ENCODE measurements around the gene LRFN5. TPM values are rescaled to one million over a fixed set of nuclear protein-coding genes. Genes with fewer than 3 reads are reported as not detected.
"Not testable (repeated sequence)": the region's sequence is repeated elsewhere in the genome, so short reads cannot be mapped to it uniquely, and the experiment has no call there.

The LRFN5 gene
- total and polyA plus RNA-seq, 2 donors (not counting 1 experiment from before 2014, with no cell fraction given) = 0.14 to 3.6 TPM

DNA sequence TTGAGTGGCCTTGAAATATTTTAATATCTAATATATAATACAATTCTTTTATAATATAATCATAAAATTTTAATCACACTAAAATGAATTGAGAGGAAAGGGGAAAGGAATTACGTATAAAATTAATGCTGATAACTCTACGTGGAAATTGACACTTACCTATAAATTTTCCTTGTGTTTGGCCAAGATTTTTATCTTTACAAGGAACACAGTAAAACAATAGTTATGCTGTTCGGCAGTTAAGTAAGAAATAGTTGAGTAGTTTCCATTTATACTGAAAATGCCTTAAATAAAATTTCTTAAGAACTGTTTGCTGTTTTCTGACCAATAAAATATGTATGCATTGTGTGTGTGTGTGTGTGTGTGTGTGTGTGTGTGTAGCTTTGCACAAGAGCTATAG, 294.4 kb downstream of the LRFN5 start:
- Histone ChIP-seq H3K4me1 (ENCODE audit: control insufficient read depth, extremely low read depth, insufficient read depth, low read length) (no peaks in the 10 kb centered on the region), H3K27ac (ENCODE audit: insufficient read depth, low read length) (no peak overlapping the region), H4K20me1 (ENCODE audit: control insufficient read depth, extremely low read depth, insufficient read depth, low read length) (no peaks in the 10 kb centered on the region), H3K4me2 (ENCODE audit: extremely low read depth, insufficient read depth, low read length) (no peak overlapping the region), H3K36me3 (ENCODE audit: control insufficient read depth, insufficient read depth, low read length) (no peaks in the 10 kb centered on the region), H3K27me3 (ENCODE audit: control insufficient read depth, insufficient read depth, low read length) (no peaks in the 10 kb centered on the region), H3K9ac (ENCODE audit: insufficient read depth, low read length) (no peak overlapping the region), H3K79me2 (ENCODE audit: control insufficient read depth, insufficient read depth, low read length) (no peaks in the 10 kb centered on the region), H3K4me3 (replicated peaks in 1 of 4; ENCODE audit: control extremely low read depth in 1 of 4, insufficient read depth in 1 of 4, low read depth in 3 of 4, low read length in 4 of 4) (no peak overlapping the region), H2AFZ (ENCODE audit: low read length) (no peak overlapping the region), H3K9me3 (ENCODE audit: control insufficient read depth, insufficient read depth, low read depth, low read length) (no peaks in the 10 kb centered on the region)
- no peak for DNase-seq (ENCODE audit: low read depth in 2 of 2)
- TF ChIP-seq, protein P1, sequence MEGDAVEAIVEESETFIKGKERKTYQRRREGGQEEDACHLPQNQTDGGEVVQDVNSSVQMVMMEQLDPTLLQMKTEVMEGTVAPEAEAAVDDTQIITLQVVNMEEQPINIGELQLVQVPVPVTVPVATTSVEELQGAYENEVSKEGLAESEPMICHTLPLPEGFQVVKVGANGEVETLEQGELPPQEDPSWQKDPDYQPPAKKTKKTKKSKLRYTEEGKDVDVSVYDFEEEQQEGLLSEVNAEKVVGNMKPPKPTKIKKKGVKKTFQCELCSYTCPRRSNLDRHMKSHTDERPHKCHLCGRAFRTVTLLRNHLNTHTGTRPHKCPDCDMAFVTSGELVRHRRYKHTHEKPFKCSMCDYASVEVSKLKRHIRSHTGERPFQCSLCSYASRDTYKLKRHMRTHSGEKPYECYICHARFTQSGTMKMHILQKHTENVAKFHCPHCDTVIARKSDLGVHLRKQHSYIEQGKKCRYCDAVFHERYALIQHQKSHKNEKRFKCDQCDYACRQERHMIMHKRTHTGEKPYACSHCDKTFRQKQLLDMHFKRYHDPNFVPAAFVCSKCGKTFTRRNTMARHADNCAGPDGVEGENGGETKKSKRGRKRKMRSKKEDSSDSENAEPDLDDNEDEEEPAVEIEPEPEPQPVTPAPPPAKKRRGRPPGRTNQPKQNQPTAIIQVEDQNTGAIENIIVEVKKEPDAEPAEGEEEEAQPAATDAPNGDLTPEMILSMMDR (conservative IDR thresholded peaks at IDR 0.05 in 1 of 2, IDR thresholded peaks at IDR 0.05 in 1 of 2; ENCODE audit: low read depth in 1 of 2, low read length in 2 of 2) = no peak
- TF ChIP-seq EZH2 (IDR thresholded peaks at IDR 0.05; ENCODE audit: low read length, missing control alignments) = no peak

DNA sequence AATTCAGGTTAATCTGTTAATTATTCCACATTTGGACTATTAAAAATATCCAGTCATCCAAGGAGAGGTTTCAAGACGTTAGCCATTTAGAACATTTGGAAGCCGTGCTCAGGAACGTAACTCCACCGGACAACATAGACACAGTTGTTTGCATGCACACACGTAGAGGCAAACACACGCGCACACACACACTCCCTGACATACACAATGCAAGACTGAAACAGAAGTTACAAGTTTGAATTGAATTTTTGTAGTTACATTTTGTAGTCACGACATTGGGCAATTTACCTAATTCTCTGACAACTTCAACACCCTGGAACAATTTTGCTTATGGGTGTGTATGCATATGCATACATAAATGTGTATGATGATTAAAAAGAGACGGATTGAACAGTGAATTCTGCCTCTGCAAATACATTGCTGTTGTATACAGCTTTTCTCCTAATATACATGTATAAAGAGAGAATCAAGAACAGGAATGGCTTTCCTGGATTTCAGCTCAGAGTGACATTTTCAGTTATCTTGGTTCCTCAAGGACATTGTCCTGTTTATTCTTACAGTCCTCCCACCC, 298.8 kb downstream of the LRFN5 start:
- Histone ChIP-seq H3K9ac (ENCODE audit: insufficient read depth, low read length) (no peak overlapping the region), H2AFZ (ENCODE audit: low read length) (no peak overlapping the region), H3K4me3 (replicated peaks in 1 of 4; ENCODE audit: control extremely low read depth in 1 of 4, insufficient read depth in 1 of 4, low read depth in 3 of 4, low read length in 4 of 4) (no peak overlapping the region), H3K27ac (ENCODE audit: insufficient read depth, low read length) (no peak overlapping the region), H3K4me2 (ENCODE audit: extremely low read depth, insufficient read depth, low read length) (no peak overlapping the region), H3K27me3 (ENCODE audit: control insufficient read depth, insufficient read depth, low read length) (no peaks in the 10 kb centered on the region), H3K36me3 (ENCODE audit: control insufficient read depth, insufficient read depth, low read length) (no peaks in the 10 kb centered on the region), H4K20me1 (ENCODE audit: control insufficient read depth, extremely low read depth, insufficient read depth, low read length) (no peaks in the 10 kb centered on the region), H3K79me2 (ENCODE audit: control insufficient read depth, insufficient read depth, low read length) (no peaks in the 10 kb centered on the region), H3K9me3 (ENCODE audit: control insufficient read depth, insufficient read depth, low read depth, low read length) (no peaks in the 10 kb centered on the region), H3K4me1 (ENCODE audit: control insufficient read depth, extremely low read depth, insufficient read depth, low read length) (no peaks in the 10 kb centered on the region)
- no peak for DNase-seq (ENCODE audit: low read depth in 2 of 2)
- no peak for TF ChIP-seq EZH2 (IDR thresholded peaks at IDR 0.05; ENCODE audit: low read length, missing control alignments)
- TF ChIP-seq, protein P1 (conservative IDR thresholded peaks at IDR 0.05 in 1 of 2, IDR thresholded peaks at IDR 0.05 in 1 of 2; ENCODE audit: low read depth in 1 of 2, low read length in 2 of 2) = no peak

DNA sequence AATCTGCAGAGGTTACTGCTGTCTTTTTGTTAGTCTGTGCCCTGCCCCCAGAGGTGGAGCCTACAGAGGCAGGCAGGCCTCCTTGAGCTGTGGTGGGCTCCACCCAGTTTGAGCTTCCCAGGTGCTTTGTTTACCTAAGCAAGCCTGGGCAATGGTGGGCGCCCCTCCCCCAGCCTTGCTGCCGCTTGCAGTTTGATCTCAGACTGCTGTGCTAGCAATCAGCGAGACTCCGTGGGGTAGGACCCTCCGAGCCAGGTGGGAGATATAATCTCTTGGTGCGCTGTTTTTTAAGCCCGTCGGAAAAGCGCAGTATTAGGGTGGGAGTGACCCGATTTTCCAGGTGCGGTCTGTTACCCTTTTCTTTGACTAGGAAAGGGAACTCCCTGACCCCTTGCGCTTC, 304.5 kb downstream of the LRFN5 start:
- not testable (repeated sequence) for H3K27ac ChIP-seq (ENCODE audit: insufficient read depth, low read length); H4K20me1 ChIP-seq (ENCODE audit: control insufficient read depth, extremely low read depth, insufficient read depth, low read length); H3K79me2 ChIP-seq (ENCODE audit: control insufficient read depth, insufficient read depth, low read length); H3K4me1 ChIP-seq (ENCODE audit: control insufficient read depth, extremely low read depth, insufficient read depth, low read length); H3K9me3 ChIP-seq (ENCODE audit: control insufficient read depth, insufficient read depth, low read depth, low read length); H3K27me3 ChIP-seq (ENCODE audit: control insufficient read depth, insufficient read depth, low read length); H3K9ac ChIP-seq (ENCODE audit: insufficient read depth, low read length); H3K4me2 ChIP-seq (ENCODE audit: extremely low read depth, insufficient read depth, low read length); DNase-seq (ENCODE audit: low read depth in 2 of 2); H3K4me3 ChIP-seq (replicated peaks in 1 of 4; ENCODE audit: control extremely low read depth in 1 of 4, insufficient read depth in 1 of 4, low read depth in 3 of 4, low read length in 4 of 4); H2AFZ ChIP-seq (ENCODE audit: low read length); H3K36me3 ChIP-seq (ENCODE audit: control insufficient read depth, insufficient read depth, low read length)
